HG03575 (cell line): ENCODE results near the gene ATF7.
"Not testable (repeated sequence)": the region's sequence is repeated elsewhere in the genome, so short reads cannot be mapped to it uniquely, and the experiment has no call there.

Source experiments
- ATAC-seq: cut with Tn5 transposase; IDR thresholded peaks from one replicate; pipeline ENCODE4 v1.9.1; 2021; ENCODE audit not compliant: unreplicated experiment, insufficient number of reproducible peaks, low FRiP score; ENCODE audit errors: extremely low read depth

The ATF7 gene

GRCh38 chr12:53550131-53550530, 76.1 kb downstream of the ATF7 start:
- ATAC-seq: not testable (repeated sequence)

GRCh38 chr12:53548354-53548753, 77.8 kb downstream of the ATF7 start:
- ATAC-seq: not testable (repeated sequence)

GRCh38 chr12:53543539-53543938, 82.6 kb downstream of the ATF7 start:
- no peak for ATAC-seq

- no peak for ATAC-seq
Observed at GRCh38 chr12:53539526-53539925, 86.7 kb downstream of the ATF7 start.

- ATAC-seq: no peak
Observed at GRCh38 chr12:53538209-53538689, 87.9 kb downstream of the ATF7 start.

- ATAC-seq: no peak
Observed at GRCh38 chr12:53536962-53537361, 89.2 kb downstream of the ATF7 start.

- no peak for ATAC-seq
Observed at GRCh38 chr12:53533471-53533870, 92.7 kb downstream of the ATF7 start.

- ATAC-seq: no peak
Observed at GRCh38 chr12:53532524-53533445, 93.4 kb downstream of the ATF7 start.

GRCh38 chr12:53532021-53532420, 94.2 kb downstream of the ATF7 start:
- ATAC-seq: no peak

- ATAC-seq: no peak
Observed at GRCh38 chr12:53530920-53531319, 95.3 kb downstream of the ATF7 start.

- ATAC-seq: no peak
Observed at GRCh38 chr12:53530061-53530460, 96.1 kb downstream of the ATF7 start.

- no peak for ATAC-seq
Observed at GRCh38 chr12:53524476-53524875, 101.7 kb downstream of the ATF7 start.

- no peak for ATAC-seq
Observed at GRCh38 chr12:53523131-53523530, 103.1 kb downstream of the ATF7 start.

GRCh38 chr12:53518381-53518780, 107.8 kb downstream of the ATF7 start:
- ATAC-seq: no peak

GRCh38 chr12:53516758-53517455, 109.3 kb downstream of the ATF7 start:
- ATAC-seq: no peak

- ATAC-seq: no peak
Observed at GRCh38 chr12:53515291-53515680, 110.9 kb downstream of the ATF7 start.

- ATAC-seq: no peak
Observed at GRCh38 chr12:53514628-53515290, 111.4 kb downstream of the ATF7 start.

- no peak for ATAC-seq
Observed at GRCh38 chr12:53513712-53514410, 112.3 kb downstream of the ATF7 start.

- no peak for ATAC-seq
Observed at GRCh38 chr12:53510181-53510812, 115.9 kb downstream of the ATF7 start.
